Loucy (cell line): ENCODE data around the gene ECM2.

ENCODE experiments used
- EZH2phosphoT487 ChIP-seq: fragments of 200-600 bp; IDR thresholded peaks from 2 replicates; pipeline ENCODE4 v1.6.1; 2018; ENCODE audit warnings: antibody characterized with exemption, mild to moderate bottlenecking, moderate library complexity, borderline replicate concordance
- TF ChIP-seq, protein P1 (sequence below): fragments of 200-600 bp; sonication (generic); conservative IDR thresholded peaks from 2 replicates; pipeline ENCODE4 v1.5.1; 2014; ENCODE audit warnings: mild to moderate bottlenecking, antibody characterized with exemption, low read length

DNA sequence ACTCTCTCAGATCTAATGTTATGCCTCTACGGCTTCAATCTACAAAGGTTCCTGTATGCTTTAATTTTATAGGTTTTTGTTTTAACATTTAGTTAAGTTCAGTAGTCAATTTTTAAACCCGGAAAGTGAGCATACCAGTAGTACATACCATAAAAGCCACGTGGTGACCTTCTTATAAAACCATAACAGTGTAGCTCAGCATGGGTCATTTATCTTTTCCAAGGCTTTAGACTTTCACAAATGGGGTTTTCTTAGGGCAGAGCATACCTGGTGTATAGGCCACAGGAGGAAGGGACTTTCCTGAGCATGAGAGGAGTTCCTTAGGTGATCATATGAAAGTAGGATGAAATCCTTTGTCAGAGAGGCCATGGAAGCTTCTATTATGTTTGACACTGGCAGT, 23.2 kb downstream of the ECM2 start:
- TF ChIP-seq, protein P1, sequence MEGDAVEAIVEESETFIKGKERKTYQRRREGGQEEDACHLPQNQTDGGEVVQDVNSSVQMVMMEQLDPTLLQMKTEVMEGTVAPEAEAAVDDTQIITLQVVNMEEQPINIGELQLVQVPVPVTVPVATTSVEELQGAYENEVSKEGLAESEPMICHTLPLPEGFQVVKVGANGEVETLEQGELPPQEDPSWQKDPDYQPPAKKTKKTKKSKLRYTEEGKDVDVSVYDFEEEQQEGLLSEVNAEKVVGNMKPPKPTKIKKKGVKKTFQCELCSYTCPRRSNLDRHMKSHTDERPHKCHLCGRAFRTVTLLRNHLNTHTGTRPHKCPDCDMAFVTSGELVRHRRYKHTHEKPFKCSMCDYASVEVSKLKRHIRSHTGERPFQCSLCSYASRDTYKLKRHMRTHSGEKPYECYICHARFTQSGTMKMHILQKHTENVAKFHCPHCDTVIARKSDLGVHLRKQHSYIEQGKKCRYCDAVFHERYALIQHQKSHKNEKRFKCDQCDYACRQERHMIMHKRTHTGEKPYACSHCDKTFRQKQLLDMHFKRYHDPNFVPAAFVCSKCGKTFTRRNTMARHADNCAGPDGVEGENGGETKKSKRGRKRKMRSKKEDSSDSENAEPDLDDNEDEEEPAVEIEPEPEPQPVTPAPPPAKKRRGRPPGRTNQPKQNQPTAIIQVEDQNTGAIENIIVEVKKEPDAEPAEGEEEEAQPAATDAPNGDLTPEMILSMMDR: no peak
- no peak for TF ChIP-seq EZH2phosphoT487
